Measurements from ENCODE around the gene ZIM2.
"Not testable (repeated sequence)": the region's sequence is repeated elsewhere in the genome, so short reads cannot be mapped to it uniquely, and the experiment has no call there.

Gene ZIM2

GRCh38 chr19:56840451-56841192 is at the start of gene ZIM2, which contains the start of gene PEG3:
Gene ZIM2 (minus strand): TSS chr19:56840726. CDS start chr19:56824277, 16,449 bp downstream.
Gene PEG3 (minus strand): TSS chr19:56840726. CDS start chr19:56824655, 16,071 bp downstream.
- no peak for DNase-seq (ENCODE audit: low read depth in 2 of 2, low spot score in 1 of 2)

DNA sequence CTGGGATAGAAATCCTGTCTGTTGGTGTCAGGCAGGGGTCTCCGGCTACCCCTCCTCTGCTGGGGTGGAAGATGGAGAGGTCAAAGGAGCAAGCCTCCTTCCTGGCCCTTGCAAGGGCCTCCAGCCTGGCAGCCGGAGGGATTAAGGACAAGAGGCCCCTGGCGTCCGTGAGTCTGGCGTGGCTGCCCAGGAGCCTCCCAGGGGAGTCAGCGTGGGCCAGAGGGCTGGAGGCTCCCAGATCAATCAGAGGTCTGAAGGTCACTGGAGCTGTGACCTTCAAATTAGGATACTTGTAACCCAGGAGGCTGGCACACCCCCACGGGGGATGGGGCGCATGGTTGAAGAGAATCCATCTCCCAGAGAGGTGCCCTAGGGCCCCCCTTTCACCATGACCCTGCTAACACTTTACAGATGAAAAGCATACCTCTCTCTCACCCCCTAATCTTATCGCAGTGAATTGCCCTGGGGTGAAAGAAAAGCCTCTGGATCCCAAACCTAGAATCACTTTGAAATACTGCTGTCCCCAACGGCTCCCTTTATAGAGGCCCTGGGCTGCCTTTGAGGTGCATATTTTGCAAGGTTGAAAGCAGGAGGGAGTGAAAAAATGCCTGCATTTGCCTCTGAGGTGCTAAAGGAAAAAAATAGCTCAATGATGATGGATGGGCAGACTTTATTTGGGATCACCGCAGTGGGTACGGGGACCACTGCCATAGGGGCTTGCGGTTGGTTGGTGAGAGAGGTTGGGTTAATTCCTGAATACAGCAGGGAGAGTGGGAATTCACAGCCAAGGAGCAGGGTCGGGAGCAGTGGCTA is 44.9 kb upstream of the ZIM2 start:
- DNase-seq (ENCODE audit: low read depth in 2 of 2, low spot score in 1 of 2) = no peak

- DNase-seq (ENCODE audit: low read depth in 2 of 2, low spot score in 1 of 2) = no peak
These were observed 43.9 kb upstream of the ZIM2 start for GRCh38 chr19:56884441-56884840.

GRCh38 chr19:56880592-56881190 is 40.2 kb upstream of the ZIM2 start:
- no peak for DNase-seq (ENCODE audit: low read depth in 2 of 2, low spot score in 1 of 2)

- no peak for DNase-seq (ENCODE audit: low read depth in 2 of 2, low spot score in 1 of 2)
These were observed 36.7 kb upstream of the ZIM2 start for GRCh38 chr19:56877069-56877715.

DNA sequence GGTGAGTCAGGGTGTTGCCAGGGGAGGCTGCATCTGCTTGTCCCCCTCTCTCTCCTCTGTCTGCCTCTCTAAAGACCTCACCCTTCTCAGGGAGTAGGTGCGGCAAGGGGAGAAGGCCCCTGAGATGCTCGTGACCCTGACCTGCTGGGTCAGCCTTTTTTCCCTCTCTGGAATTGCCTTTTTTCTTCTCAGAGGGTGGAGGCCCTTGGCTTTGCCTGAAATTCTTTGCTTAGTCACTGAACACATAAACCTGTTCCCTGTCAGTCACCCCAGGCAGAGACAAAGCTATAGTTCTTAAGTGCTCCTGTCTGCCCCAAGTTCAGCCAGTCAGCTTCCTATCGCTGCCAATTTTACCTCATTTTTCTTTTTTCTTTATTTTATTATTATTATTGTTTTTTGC is 35.2 kb upstream of the ZIM2 start:
- DNase-seq (ENCODE audit: low read depth in 2 of 2, low spot score in 1 of 2) = no peak

GRCh38 chr19:56874530-56874929 is 34.0 kb upstream of the ZIM2 start:
- no peak for DNase-seq (ENCODE audit: low read depth in 2 of 2, low spot score in 1 of 2)

DNA sequence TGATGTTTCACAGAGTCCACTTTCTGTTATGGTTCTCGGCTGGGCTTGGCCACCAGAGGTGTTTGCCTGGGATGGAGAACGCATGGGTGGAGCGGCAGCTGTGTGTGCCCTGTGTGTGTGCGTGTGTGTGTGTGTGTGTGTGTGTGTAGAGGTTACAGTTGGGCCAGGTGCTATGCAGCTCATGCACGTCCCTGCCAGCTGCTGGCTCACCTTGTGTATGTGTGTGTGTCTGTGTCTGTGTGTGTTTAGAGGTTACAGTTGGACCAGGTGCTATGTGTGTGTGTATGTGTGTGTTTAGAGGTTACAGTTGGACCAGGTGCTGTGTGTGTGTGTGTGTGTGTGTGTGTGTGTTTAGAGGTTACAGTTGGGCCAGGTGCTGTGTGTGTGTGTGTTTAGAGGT is 33.0 kb upstream of the ZIM2 start:
- no peak for DNase-seq (ENCODE audit: low read depth in 2 of 2, low spot score in 1 of 2)

GRCh38 chr19:56869886-56870285 is 29.4 kb upstream of the ZIM2 start:
- DNase-seq (ENCODE audit: low read depth in 2 of 2, low spot score in 1 of 2) = no peak

- no peak for DNase-seq (ENCODE audit: low read depth in 2 of 2, low spot score in 1 of 2)
These were observed 27.9 kb upstream of the ZIM2 start for GRCh38 chr19:56868446-56868845.

DNA sequence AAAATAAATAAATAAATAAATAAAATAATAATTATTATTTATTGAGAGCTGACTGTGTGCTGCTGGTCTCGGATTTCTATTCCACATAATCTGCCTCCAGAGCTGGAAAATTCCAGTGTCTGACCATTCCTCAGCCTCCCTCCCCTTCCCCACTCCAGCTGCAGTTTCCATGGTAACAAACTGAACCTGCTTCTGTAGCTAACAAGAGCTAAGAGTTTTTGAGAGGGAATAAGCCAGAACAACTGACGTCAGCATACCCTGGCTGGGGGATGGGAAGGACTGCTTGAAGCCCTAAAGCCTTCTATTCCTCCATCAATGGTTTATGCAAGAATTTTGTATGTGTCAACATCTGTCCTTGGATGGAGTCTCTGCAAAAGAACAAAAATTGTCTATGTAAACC is 26.0 kb upstream of the ZIM2 start:
- DNase-seq (ENCODE audit: low read depth in 2 of 2, low spot score in 1 of 2) = no peak

GRCh38 chr19:56864443-56865125 is 24.1 kb upstream of the ZIM2 start:
- no peak for DNase-seq (ENCODE audit: low read depth in 2 of 2, low spot score in 1 of 2)

GRCh38 chr19:56862741-56863140 is 22.2 kb upstream of the ZIM2 start:
- no peak for DNase-seq (ENCODE audit: low read depth in 2 of 2, low spot score in 1 of 2)

- not testable (repeated sequence) for DNase-seq (ENCODE audit: low read depth in 2 of 2, low spot score in 1 of 2)
These were observed 19.9 kb upstream of the ZIM2 start for GRCh38 chr19:56860409-56860808.

DNA sequence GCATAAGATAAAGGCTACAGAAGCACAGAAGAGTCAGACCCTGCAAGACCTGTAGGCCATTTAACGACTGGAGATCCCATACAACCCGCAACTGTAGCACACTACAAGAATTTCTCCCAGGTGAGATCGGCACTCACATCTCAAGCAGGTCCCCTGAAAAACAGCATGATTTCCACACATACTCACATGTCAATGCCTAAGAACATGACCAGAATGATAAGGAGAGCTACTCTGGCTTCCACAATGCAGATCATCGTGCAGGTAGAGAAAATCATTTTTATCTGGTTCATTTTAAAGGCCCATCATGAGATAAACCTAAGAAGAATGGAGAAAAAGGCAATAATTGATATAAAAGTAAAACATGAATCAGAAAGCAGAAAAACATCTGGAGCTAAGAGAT is 17.5 kb upstream of the ZIM2 start:
- no peak for DNase-seq (ENCODE audit: low read depth in 2 of 2, low spot score in 1 of 2)

DNA sequence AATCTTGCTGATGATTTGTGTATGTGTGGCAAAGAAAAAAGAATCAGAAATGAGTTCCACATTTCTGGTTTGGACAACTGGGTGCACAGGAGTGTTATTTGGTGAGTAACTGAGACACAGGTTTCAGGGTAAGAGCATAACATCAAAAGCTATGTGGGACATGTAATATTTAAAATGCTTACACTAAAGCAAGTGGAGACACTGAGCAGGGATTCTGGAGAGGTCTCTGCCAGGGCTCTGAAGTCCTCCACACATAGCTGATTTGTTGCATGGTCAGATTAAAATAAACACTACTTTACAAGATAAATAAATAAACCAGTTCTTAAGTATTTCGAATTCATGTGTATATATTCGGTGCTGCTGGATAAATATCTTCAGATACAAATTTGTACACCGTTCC is 16.3 kb upstream of the ZIM2 start:
- no peak for DNase-seq (ENCODE audit: low read depth in 2 of 2, low spot score in 1 of 2)

GRCh38 chr19:56852361-56852760 is 11.8 kb upstream of the ZIM2 start:
- not testable (repeated sequence) for DNase-seq (ENCODE audit: low read depth in 2 of 2, low spot score in 1 of 2)

- DNase-seq (ENCODE audit: low read depth in 2 of 2, low spot score in 1 of 2) = no peak
These were observed 7.6 kb upstream of the ZIM2 start for GRCh38 chr19:56848166-56848565.

DNA sequence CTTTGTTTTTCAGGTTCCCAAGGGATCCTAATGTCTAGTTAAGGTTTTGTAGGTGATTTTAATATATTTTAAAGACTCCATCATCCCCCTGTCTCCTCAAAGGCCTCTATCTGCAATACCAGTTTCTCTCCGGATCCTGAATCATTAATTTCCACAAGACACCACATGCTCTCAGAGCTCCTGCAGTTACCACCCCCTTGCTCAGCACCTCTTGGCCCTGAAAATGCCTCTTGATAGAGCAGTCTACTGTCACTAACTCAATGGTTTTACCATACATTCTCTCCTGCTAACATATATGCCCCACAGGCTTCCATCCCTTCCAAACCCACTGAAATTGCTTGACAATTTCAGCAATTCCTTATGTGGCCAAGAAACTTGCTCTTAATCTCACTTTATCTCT is 1.9 kb upstream of the ZIM2 start:
- DNase-seq (ENCODE audit: low read depth in 2 of 2, low spot score in 1 of 2) = no peak

DNA sequence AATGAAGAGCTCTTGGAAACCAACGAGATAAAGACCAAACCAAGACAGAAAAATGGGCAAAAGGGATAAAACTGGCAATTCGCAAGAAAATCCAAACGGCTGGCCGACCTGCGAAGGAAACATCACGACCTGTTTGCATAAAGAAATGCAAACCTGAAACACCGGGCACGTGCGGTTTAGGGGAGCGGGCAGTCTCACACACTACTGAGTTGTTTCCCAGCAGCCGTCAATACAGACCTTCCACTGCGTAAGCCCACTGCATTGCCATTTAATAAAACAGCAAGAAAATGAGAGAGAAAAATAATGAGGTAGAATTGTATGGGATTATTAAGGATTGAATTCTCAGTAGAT is 642 bp upstream of the ZIM2 start:
- DNase-seq (ENCODE audit: low read depth in 2 of 2, low spot score in 1 of 2) = no peak
